Brain microvascular endothelial cell (primary cell): ENCODE data around the gene RNF217.

Source experiments
- DNase-seq: peaks from one replicate; pipeline ENCODE4 v3.0.0-alpha.2; 2020
- H3K27ac ChIP-seq: fragments of 250-450 bp; sonication (Bioruptor Pico); 2 replicates; pipeline ENCODE4 v1.5.1; 2020; ENCODE audit warnings: mild to moderate bottlenecking, moderate library complexity
- H3K27me3 ChIP-seq: fragments of 250-450 bp; sonication (Bioruptor Pico); replicated peaks from 2 replicates; pipeline ENCODE4 v1.5.1; 2020; ENCODE audit warnings: mild to moderate bottlenecking
- H3K36me3 ChIP-seq: fragments of 250-450 bp; sonication (Bioruptor Pico); replicated peaks from 2 replicates; pipeline ENCODE4 v1.5.1; 2020; ENCODE audit warnings: mild to moderate bottlenecking
- H3K4me3 ChIP-seq: 2 replicates; pipeline ENCODE4 v1.5.1; 2011; ENCODE audit warnings: low read depth, mild to moderate bottlenecking, control low read depth, low read length, moderate library complexity
- in situ Hi-C: cut with HindIII; loops from 2 replicates; pipeline ENCODE4 v1.10.0; 2017; ENCODE audit warnings: low sequenced_read_pairs, low pct_ligation_motif_present
- TF ChIP-seq, protein P1 (sequence below): IDR thresholded peaks from 2 replicates; pipeline ENCODE4 v1.5.1; 2011; ENCODE audit warnings: low read depth, mild to moderate bottlenecking, moderate library complexity, low read length, control low read depth, inconsistent platforms; ENCODE audit errors: missing control alignments

Gene RNF217

DNA sequence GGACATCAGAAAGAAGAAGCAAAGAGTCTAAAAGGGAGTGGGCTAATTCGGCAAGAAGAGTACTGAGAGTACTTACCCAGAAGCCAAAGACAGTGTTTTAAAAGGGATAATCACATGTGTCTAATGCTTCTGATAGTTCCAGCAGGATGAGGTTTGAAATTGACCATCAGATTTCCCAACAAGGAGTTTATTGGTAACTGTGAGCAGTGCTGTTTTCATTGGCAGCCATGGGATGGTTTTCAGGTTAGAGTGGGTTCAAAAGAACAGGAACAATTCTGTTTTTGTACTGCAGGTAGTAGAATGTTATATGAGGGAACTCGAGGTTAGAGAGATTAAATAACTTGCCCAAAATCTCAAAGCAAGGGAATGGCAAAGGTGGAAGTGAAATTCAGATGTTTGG lies 8.5 kb downstream of the RNF217 start:
- DNase-seq = no peak
- Histone ChIP-seq H3K4me3 (no peak overlapping the region), H3K36me3 (peaks cover 27% of the 10 kb centered on the region), H3K27ac (no peak overlapping the region), H3K27me3 (no peaks in the 10 kb centered on the region)
- TF ChIP-seq, protein P1, sequence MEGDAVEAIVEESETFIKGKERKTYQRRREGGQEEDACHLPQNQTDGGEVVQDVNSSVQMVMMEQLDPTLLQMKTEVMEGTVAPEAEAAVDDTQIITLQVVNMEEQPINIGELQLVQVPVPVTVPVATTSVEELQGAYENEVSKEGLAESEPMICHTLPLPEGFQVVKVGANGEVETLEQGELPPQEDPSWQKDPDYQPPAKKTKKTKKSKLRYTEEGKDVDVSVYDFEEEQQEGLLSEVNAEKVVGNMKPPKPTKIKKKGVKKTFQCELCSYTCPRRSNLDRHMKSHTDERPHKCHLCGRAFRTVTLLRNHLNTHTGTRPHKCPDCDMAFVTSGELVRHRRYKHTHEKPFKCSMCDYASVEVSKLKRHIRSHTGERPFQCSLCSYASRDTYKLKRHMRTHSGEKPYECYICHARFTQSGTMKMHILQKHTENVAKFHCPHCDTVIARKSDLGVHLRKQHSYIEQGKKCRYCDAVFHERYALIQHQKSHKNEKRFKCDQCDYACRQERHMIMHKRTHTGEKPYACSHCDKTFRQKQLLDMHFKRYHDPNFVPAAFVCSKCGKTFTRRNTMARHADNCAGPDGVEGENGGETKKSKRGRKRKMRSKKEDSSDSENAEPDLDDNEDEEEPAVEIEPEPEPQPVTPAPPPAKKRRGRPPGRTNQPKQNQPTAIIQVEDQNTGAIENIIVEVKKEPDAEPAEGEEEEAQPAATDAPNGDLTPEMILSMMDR = no peak
- in situ Hi-C loops = no loop called here

DNA sequence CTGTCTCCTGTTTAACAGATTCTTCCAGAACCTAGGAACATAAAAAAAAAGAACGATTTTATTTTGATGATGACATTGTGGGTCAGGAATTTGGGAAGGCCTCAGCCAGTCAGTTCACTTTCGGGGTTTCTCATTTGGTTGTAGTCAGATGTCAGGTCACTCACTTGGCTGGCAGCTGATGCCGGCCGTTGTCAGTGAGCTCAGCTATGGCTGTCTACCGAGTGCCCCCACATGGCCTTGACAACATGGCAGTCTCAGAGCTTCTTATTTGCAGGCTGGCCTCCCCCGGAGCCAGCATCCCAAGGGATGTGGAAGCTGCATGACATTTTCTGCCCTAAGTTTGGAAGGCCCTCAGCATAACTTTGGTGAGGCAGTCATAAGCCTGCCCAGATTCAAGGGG lies 11.5 kb downstream of the RNF217 start:
- TF ChIP-seq, protein P1 = no peak
- in situ Hi-C loops = no loop called here
- DNase-seq = no peak
- Histone ChIP-seq H3K36me3 (peaks cover 31% of the 10 kb centered on the region), H3K27ac (no peak overlapping the region), H3K4me3 (no peak overlapping the region), H3K27me3 (no peaks in the 10 kb centered on the region)

DNA sequence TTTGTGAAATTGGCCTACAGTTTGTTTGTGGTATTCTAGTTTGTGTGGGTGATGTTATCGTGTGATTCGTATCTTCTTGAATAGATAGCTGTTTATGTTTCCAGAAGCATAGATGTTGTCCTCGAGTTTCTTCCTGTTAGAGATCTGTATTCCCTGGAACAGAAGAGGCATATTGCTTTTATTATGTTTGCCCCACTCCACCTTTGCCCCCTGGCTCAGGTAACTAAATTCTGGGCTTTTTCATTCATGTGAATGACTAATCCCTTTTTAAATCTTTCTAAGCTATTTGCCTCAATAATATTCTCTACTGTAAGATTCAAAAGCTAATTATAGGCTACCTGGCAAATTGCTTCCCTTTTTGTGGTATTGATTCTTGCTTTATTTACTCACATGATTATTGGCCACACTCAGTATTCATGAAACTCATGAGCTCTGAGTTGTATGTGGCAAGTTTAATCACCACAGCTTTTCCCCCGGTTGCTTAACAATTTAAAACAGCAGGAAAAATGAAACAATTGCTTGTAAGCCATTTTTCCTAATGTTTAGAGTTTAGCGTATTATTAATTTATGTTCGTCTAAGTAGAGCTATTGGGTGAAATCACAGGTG lies 12.6 kb downstream of the RNF217 start:
- no peak for DNase-seq
- Histone ChIP-seq H3K27ac (no peak overlapping the region), H3K36me3 (peaks cover 33% of the 10 kb centered on the region), H3K4me3 (no peak overlapping the region), H3K27me3 (no peaks in the 10 kb centered on the region)
- TF ChIP-seq, protein P1 = no peak
- in situ Hi-C loops = no loop called here

DNA sequence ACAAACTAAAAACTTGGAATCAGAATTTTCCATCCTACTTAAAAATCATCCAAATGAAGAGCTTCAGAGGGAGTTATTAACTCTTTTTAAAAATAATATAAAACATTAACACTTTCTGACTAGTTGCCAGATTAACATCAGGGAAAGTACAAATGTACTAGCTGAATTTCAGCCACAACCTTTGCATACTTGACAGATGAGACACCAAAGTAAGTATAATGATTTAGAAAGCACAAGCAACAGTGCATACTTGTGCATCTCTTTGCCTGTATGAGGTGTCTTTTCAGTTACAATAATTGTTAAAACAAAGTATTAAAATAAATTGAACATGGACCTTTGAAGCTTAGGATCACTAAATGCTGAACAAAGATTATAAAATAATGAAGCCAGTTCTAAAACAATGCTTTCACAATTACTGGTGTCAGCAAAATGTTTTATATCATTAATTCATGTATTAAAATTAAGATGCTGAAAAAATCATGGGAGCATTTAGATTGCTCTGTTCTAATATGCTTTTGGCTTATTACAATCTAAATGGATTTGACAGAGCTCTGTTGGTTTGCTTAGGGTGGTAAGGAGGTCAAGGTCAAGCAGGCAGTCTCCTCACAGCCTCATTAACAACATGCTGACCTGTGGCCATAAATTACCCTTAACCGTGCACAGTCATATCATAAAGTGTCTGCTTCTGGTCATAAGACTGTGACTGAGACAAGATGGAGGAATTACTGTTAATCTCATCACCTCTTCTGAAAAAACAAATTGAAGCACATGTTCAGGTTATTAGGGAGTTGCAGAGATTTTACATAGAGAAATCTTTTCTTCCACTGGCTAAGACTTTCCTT lies 15.1 kb downstream of the RNF217 start:
- no peaks in the 10 kb centered on the region for H3K27me3 ChIP-seq
- TF ChIP-seq, protein P1 = no peak
- in situ Hi-C loops = no loop called here
- H3K36me3 ChIP-seq = peaks cover 24% of the 10 kb centered on the region
- no peak overlapping the region for H3K4me3 ChIP-seq
- DNase-seq = no peak
- no peak overlapping the region for H3K27ac ChIP-seq

DNA sequence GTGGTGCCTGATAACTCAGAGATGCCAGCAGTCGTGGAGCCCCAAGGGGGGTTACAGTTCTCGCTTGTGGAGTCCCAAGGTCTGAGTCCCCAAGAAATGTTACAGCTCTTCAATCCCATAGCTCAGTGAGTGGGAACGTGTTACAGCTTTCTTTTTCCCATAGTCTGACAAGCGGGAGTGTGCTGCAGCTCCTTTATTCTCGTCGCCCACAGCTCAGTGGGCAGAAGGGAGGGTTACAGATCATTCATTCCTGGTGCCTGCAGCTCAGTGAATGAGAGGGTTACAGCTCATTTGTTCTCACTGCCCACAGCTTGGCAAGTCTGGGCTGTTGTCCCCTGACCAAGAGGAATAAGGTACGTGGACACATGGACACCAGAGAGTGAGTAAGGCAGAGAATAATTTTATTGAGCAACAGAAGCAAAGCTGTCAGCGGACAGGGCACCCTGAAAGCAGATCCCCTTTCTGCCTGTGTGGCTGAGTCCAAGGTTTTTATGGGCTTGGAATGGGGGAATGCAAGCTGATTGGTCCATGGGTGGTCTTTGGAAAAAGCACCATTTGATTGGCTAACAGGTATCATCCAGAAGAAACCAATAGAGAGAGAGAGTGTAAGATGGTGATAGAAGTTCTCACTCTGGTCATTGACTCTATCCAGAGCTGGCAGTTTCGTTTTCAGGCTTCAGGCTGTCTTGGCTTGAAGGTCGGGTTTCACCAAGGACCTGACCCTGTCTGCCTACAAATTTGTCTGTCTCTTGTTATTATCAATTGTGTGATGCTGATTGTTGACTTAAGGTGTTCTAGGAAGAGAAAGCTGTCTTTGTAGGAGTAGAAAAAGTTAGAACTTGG lies 16.4 kb downstream of the RNF217 start:
- H3K27ac ChIP-seq = no peak overlapping the region
- DNase-seq = no peak
- TF ChIP-seq, protein P1 = no peak
- H3K36me3 ChIP-seq = peaks cover 14% of the 10 kb centered on the region
- in situ Hi-C loops = no loop called here
- no peaks in the 10 kb centered on the region for H3K27me3 ChIP-seq
- no peak overlapping the region for H3K4me3 ChIP-seq
